H1 (cell line): ENCODE measurements around the gene KLK12. TPM values are rescaled to one million over a fixed set of nuclear protein-coding genes. Genes with fewer than 3 reads are reported as not detected.

Experiments used
- CTCF ChIA-PET: fragments of 300-600 bp; sonication (Branson Sonifier 250); formaldehyde crosslinking; loops from one replicate; lab custom pipeline; 2021; ENCODE audit not compliant: partially characterized antibody; lab: Charles Lee
- POLR2A ChIA-PET: fragments of 300-600 bp; sonication (Branson Sonifier 250); formaldehyde crosslinking; loops from one replicate; lab custom pipeline; 2021; ENCODE audit warnings: inconsistent platforms; ENCODE audit not compliant: partially characterized antibody; lab: Charles Lee
- DNase-seq, 2 experiments: peaks; one replicate each; pipeline versions ENCODE4 v3.0.0 to v3.0.0-alpha.2; 2010 to 2022; ENCODE audit warnings: low spot score in 2 of 2, low read depth in 1 of 2, mixed read lengths in 1 of 2
- FAIRE-seq: peaks from 2 replicates; lab custom pipeline; 2011; peaks lifted over from hg19 to GRCh38; lab: Jason Lieb, UNC
- H2AFZ ChIP-seq: 2 replicates; pipeline ENCODE4 v1.8.1; 2012; ENCODE audit warnings: low read length, inconsistent platforms
- H2AK5ac ChIP-seq: 2 replicates; pipeline ENCODE4 v1.6.1; 2013; ENCODE audit warnings: low read depth, low read length
- H2BK120ac ChIP-seq: replicated peaks from 2 replicates; pipeline ENCODE3; 2013; ENCODE audit warnings: low read depth, low read length, inconsistent platforms
- H2BK12ac ChIP-seq: 2 replicates; pipeline ENCODE4 v1.6.1; 2013; ENCODE audit warnings: low read depth, low read length
- H2BK15ac ChIP-seq: 2 replicates; pipeline ENCODE4 v1.6.1; 2013; ENCODE audit warnings: low read length
- H2BK20ac ChIP-seq: 2 replicates; pipeline ENCODE4 v1.6.1; 2013; ENCODE audit warnings: low read length
- H2BK5ac ChIP-seq: 2 replicates; pipeline ENCODE4 v1.6.1; 2013; ENCODE audit warnings: low read depth, low read length
- H3K14ac ChIP-seq: 2 replicates; pipeline ENCODE4 v1.6.1; 2013; ENCODE audit warnings: inconsistent platforms; ENCODE audit not compliant: insufficient read length
- H3K18ac ChIP-seq: 2 replicates; pipeline ENCODE4 v1.6.1; 2013; ENCODE audit warnings: low read length; ENCODE audit errors: extremely low read depth
- H3K23ac ChIP-seq: 2 replicates; pipeline ENCODE4 v1.6.1; 2013; ENCODE audit warnings: inconsistent platforms; ENCODE audit not compliant: insufficient read length
- H3K23me2 ChIP-seq: 2 replicates; pipeline ENCODE4 v1.6.1; 2013; ENCODE audit warnings: low read depth, low read length
- H3K27ac ChIP-seq: 2 replicates; pipeline ENCODE4 v1.6.1; 2011; ENCODE audit warnings: low read depth, low read length, inconsistent platforms
- H3K27me3 ChIP-seq, 4 experiments: replicated peaks in 1 of 4; 1 replicate in 1 of 4; 2 replicates in 3 of 4; pipeline versions ENCODE4 v1.6.1 to v1.8.1; 2011 to 2013; ENCODE audit warnings: low read length in 3 of 4, mild to moderate bottlenecking in 3 of 4, inconsistent platforms in 2 of 4, mixed read lengths in 2 of 4, moderate library complexity in 1 of 4; ENCODE audit not compliant: control insufficient read depth in 3 of 4, insufficient read depth in 3 of 4; ENCODE audit errors: extremely low read depth in 1 of 4
- H3K36me3 ChIP-seq, 4 experiments: 2 replicates each; pipeline versions ENCODE4 v1.6.1 to v1.8.1; 2011 to 2013; ENCODE audit warnings: mild to moderate bottlenecking in 4 of 4, low read length in 3 of 4, moderate library complexity in 2 of 4, control low read depth in 1 of 4, inconsistent platforms in 1 of 4; ENCODE audit not compliant: insufficient read depth in 4 of 4, control insufficient read depth in 2 of 4
- H3K4ac ChIP-seq: replicated peaks from 2 replicates; pipeline ENCODE3; 2013; ENCODE audit warnings: low read length, low read depth, mixed read lengths, inconsistent platforms; ENCODE audit not compliant: insufficient read length
- H3K4me1 ChIP-seq, 4 experiments: replicated peaks in 1 of 4; 1 replicate in 1 of 4; 2 replicates in 3 of 4; pipeline versions ENCODE4 v1.6.1 to v1.8.1; 2011 to 2013; ENCODE audit warnings: low read length in 3 of 4, inconsistent platforms in 2 of 4, mixed read lengths in 1 of 4; ENCODE audit not compliant: insufficient read depth in 4 of 4, control insufficient read depth in 3 of 4
- H3K4me2 ChIP-seq, 2 experiments: 2 replicates each; pipeline versions ENCODE4 v1.6.1 to v1.8.1; 2011 to 2013; ENCODE audit warnings: low read depth in 2 of 2, low read length in 2 of 2, control low read depth in 1 of 2, inconsistent platforms in 1 of 2, mild to moderate bottlenecking in 1 of 2; ENCODE audit not compliant: insufficient read depth in 1 of 2
- H3K4me3 ChIP-seq, 4 experiments: fragments of 200-600, 300-600 bp in 1 of 4; sonication (generic), shearing (Covaris generic), sonication (Bioruptor Twin) in 1 of 4; 2 replicates each; pipeline versions ENCODE4 v1.5.1 to v1.8.1; 2011 to 2016; ENCODE audit warnings: low read length in 4 of 4, low read depth in 3 of 4, control low read depth in 2 of 4, inconsistent platforms in 2 of 4, mild to moderate bottlenecking in 2 of 4, mixed read lengths in 1 of 4, moderate library complexity in 1 of 4; ENCODE audit not compliant: insufficient read depth in 2 of 4; ENCODE audit errors: extremely low read depth in 1 of 4
- H3K56ac ChIP-seq: replicated peaks from 2 replicates; pipeline ENCODE3; 2013; ENCODE audit warnings: low read depth, mild to moderate bottlenecking, mixed read lengths, low read length, inconsistent platforms; ENCODE audit not compliant: insufficient read length
- H3K79me1 ChIP-seq: 2 replicates; pipeline ENCODE4 v1.6.1; 2013; ENCODE audit warnings: low read depth, low read length, control low read depth
- H3K79me2 ChIP-seq, 2 experiments: 2 replicates each; pipeline versions ENCODE4 v1.6.1 to v1.8.1; 2012 to 2013; ENCODE audit warnings: low read length in 2 of 2, mild to moderate bottlenecking in 2 of 2, inconsistent platforms in 1 of 2; ENCODE audit not compliant: insufficient read depth in 2 of 2, control insufficient read depth in 1 of 2
- H3K9ac ChIP-seq, 4 experiments: replicated peaks in 1 of 4; 1 replicate in 1 of 4; 2 replicates in 3 of 4; pipeline versions ENCODE4 v1.6.1 to v1.8.1; 2011 to 2013; ENCODE audit warnings: low read depth in 3 of 4, low read length in 3 of 4, control low read depth in 2 of 4, mild to moderate bottlenecking in 2 of 4, moderate library complexity in 2 of 4, inconsistent platforms in 1 of 4; ENCODE audit errors: extremely low read depth in 1 of 4
- H3K9me3 ChIP-seq, 2 experiments: 2 replicates each; pipeline versions ENCODE4 v1.6.1 to v1.8.1; 2012 to 2013; ENCODE audit warnings: mild to moderate bottlenecking in 2 of 2, moderate library complexity in 2 of 2, control low read depth in 1 of 2, inconsistent platforms in 1 of 2, low read depth in 1 of 2, low read length in 1 of 2, mixed read lengths in 1 of 2; ENCODE audit not compliant: insufficient read depth in 2 of 2
- H4K20me1 ChIP-seq, 2 experiments: replicated peaks in 1 of 2; 2 replicates each; pipeline versions ENCODE3 to v1.8.1; 2011 to 2013; ENCODE audit warnings: inconsistent platforms in 2 of 2, low read length in 2 of 2, mild to moderate bottlenecking in 1 of 2; ENCODE audit not compliant: insufficient read depth in 2 of 2, control insufficient read depth in 1 of 2
- H4K5ac ChIP-seq: 2 replicates; pipeline ENCODE4 v1.6.1; 2013; ENCODE audit warnings: low read length, low read depth, mixed read lengths, inconsistent platforms; ENCODE audit not compliant: insufficient read length
- H4K8ac ChIP-seq: 2 replicates; pipeline ENCODE4 v1.8.0; 2013; ENCODE audit warnings: mild to moderate bottlenecking, moderate library complexity, low read length, inconsistent platforms; ENCODE audit not compliant: insufficient read depth; ENCODE audit errors: extremely low read depth
- H4K91ac ChIP-seq: replicated peaks from 2 replicates; pipeline ENCODE3; 2013; ENCODE audit warnings: low read length, mixed read lengths, inconsistent platforms; ENCODE audit not compliant: insufficient read length
- CEBPB ChIP-seq: IDR thresholded peaks from 2 replicates; pipeline ENCODE4 v1.6.1; 2012; ENCODE audit warnings: low read depth, low read length
- CREB1 ChIP-seq: IDR thresholded peaks from 2 replicates; pipeline ENCODE4 v1.6.1; 2012; ENCODE audit warnings: inconsistent platforms
- EGR1 ChIP-seq: IDR thresholded peaks from 2 replicates; pipeline ENCODE4 v1.6.1; 2011; ENCODE audit warnings: low read depth, low read length, borderline replicate concordance
- EP300 ChIP-seq, 2 experiments: IDR thresholded peaks; 1 replicate in 1 of 2; 2 replicates in 1 of 2; pipeline ENCODE4 v1.6.1; 2011 to 2012; ENCODE audit warnings: low read depth in 2 of 2, low read length in 2 of 2, mild to moderate bottlenecking in 2 of 2, borderline replicate concordance in 1 of 2, inconsistent platforms in 1 of 2, moderate library complexity in 1 of 2
- EZH2 ChIP-seq: fragments of 200-600 bp; sonication (generic); IDR thresholded peaks from 2 replicates; pipeline ENCODE4 v1.7.1; 2012; ENCODE audit warnings: low read depth, mild to moderate bottlenecking, moderate library complexity, low read length, inconsistent platforms; ENCODE audit not compliant: severe bottlenecking
- POLR2A ChIP-seq, 2 experiments: IDR thresholded peaks; 1 replicate in 1 of 2; 2 replicates in 1 of 2; pipeline ENCODE4 v1.6.1; 2011; ENCODE audit warnings: low read depth in 2 of 2, low read length in 2 of 2, mild to moderate bottlenecking in 2 of 2; ENCODE audit errors: control extremely low read depth in 1 of 2
- RAD21 ChIP-seq, 2 experiments: IDR thresholded peaks in 1 of 2; conservative IDR thresholded peaks in 1 of 2; 2 replicates each; pipeline ENCODE4 v1.6.1; 2011; ENCODE audit warnings: low read depth in 2 of 2, low read length in 2 of 2, improper control_type of control experiment in 1 of 2, inconsistent platforms in 1 of 2, mild to moderate bottlenecking in 1 of 2, moderate library complexity in 1 of 2
- RNF2 ChIP-seq: fragments of 200-900, 300-1000 bp; sonication (generic); IDR thresholded peaks from 2 replicates; pipeline ENCODE4 v1.7.1; 2016; ENCODE audit warnings: borderline replicate concordance, low read depth, mild to moderate bottlenecking, antibody characterized with exemption, low read length; ENCODE audit not compliant: poor library complexity, severe bottlenecking; ENCODE audit errors: missing control alignments
- SAP30 ChIP-seq: fragments of 300-600 bp; sonication (generic); IDR thresholded peaks from 2 replicates; pipeline ENCODE4 v1.7.1; 2012; ENCODE audit warnings: low read length, moderate library complexity, mild to moderate bottlenecking, inconsistent platforms; ENCODE audit not compliant: insufficient read depth, insufficient replicate concordance
- SP1 ChIP-seq: IDR thresholded peaks from 2 replicates; pipeline ENCODE4 v1.6.1; 2011; ENCODE audit warnings: low read depth, low read length
- SP4 ChIP-seq: IDR thresholded peaks from 2 replicates; pipeline ENCODE4 v1.6.1; 2012; ENCODE audit warnings: low read length, inconsistent platforms
- TCF12 ChIP-seq: IDR thresholded peaks from 2 replicates; pipeline ENCODE4 v1.6.1; 2011; ENCODE audit warnings: low read depth, mild to moderate bottlenecking, low read length
- TEAD4 ChIP-seq: IDR thresholded peaks from 2 replicates; pipeline ENCODE4 v1.6.1; 2012; ENCODE audit warnings: low read depth, low read length, inconsistent platforms, mixed read lengths
- WGBS, 2 experiments: shearing (Covaris generic) in 1 of 2; methylation state at CpG; one replicate each; pipeline versions ENCODE4 v1.1.6 to v1.1.7; 2013 to 2015; ENCODE audit warnings: low lambda C conversion rate in 2 of 2, mixed read lengths in 2 of 2, inconsistent platforms in 1 of 2, low coverage in 1 of 2, missing lambda C conversion rate in 1 of 2; ENCODE audit not compliant: insufficient replicate concordance in 2 of 2, insufficient coverage in 1 of 2, insufficient read length in 1 of 2; ENCODE audit errors: extremely low coverage in 1 of 2, missing lambda C conversion rate in 1 of 2; 5-methylcytosine and 5-hydroxymethylcytosine counted together
- polyA plus RNA-seq, 7 experiments: library from polyadenylated mRNA; depleted of rRNA in 3 of 7; stranded (reverse) in 5 of 7; unstranded in 2 of 7; fragments of >200 nt in 5 of 7; fragments of 200-250 nt in 2 of 7; gene quantifications; 1 replicate in 5 of 7; 2 replicates in 1 of 7; 4 replicates in 1 of 7; pipeline versions ENCODE4 v1.2.1 to v1.2.3, GENCODE V29; 2011 to 2013; ENCODE audit warnings: missing spikeins in 2 of 7, mixed read lengths in 2 of 7
- total RNA-seq: library from RNA; stranded (reverse); fragmentation: NEBNext Ultra II Directional; extraction: Animal tissue kit (Norgen Biotek cat#: 25700); gene quantifications from 2 replicates; pipeline ENCODE4 v1.2.1, GENCODE V29; 2021

Gene KLK12
- total and polyA plus RNA-seq, 2 of the 8 experiments (the other 6 are each of a cell fraction or from before 2014, with no cell fraction given), result 0.24 TPM; not detected in 1

- Histone ChIP-seq H4K8ac (no peak overlapping the region), H3K23ac (no peak overlapping the region), H3K9ac (no peak overlapping the region), H2BK12ac (peak overlapping the region; percentile 78; the same call in 1 of the 2 replicates), H3K4me1 (peaks cover 0 to 20% (median 6%) of the 10 kb centered on the region in 4 experiments; a peak in 6 of 7 replicates), H4K20me1 (no peaks in the 10 kb centered on the region), H3K36me3 (no peaks in the 10 kb centered on the region), H3K4ac (no peak overlapping the region), H2AK5ac (no peak overlapping the region), H3K9me3 (no peaks in the 10 kb centered on the region), H4K5ac (no peak overlapping the region), H3K27ac (no peak overlapping the region), H3K4me2 (peak overlapping the region; percentile 26 to 71; a peak in 2 of 4 replicates), H4K91ac (peak overlapping the region; percentile 69), H3K18ac (0 out of 2 replicates have a peak overlapping the region, but pooled peaks have one; percentile 20), H2BK120ac (no peak overlapping the region), H3K4me3 (peak overlapping the region in 2 of 4 experiments; percentile 15 to 29; a peak in 2 of 8 replicates), H3K79me1 (no peaks in the 10 kb centered on the region), H2BK20ac (no peak overlapping the region), H3K23me2 (no peaks in the 10 kb centered on the region), H3K27me3 (no peaks in the 10 kb centered on the region; a peak in 1 of 7 replicates), H2BK15ac (peak overlapping the region; percentile 46; the same call in 1 of the 2 replicates), H2BK5ac (no peak overlapping the region), H3K14ac (no peak overlapping the region), H2AFZ (0 out of 2 replicates have a peak overlapping the region, but pooled peaks have one; percentile 67), H3K79me2 (no peaks in the 10 kb centered on the region), H3K56ac (no peak overlapping the region)
- CTCF ChIA-PET, result interaction anchor here (0.9 to 3.7 kb wide), 7 partner anchors 13 to 97 kb away, joined by 3 to 19 read pairs (median 4); no protein-coding TSS in a partner anchor
- WGBS, 2 experiments, result 87% methylated on average over 10 of the region's 10 CpGs; no CpG with 5 or more reads in 1 of the 2 experiments
- POLR2A ChIA-PET, result interaction anchor here (1.0 kb wide), 1 partner anchor 16 kb away, joined by 3 read pairs; no protein-coding TSS in a partner anchor
- FAIRE-seq (no peak), DNase-seq (no peak)
- TF ChIP-seq CEBPB (no peak), EGR1 (no peak), SP1 (no peak), POLR2A (IDR thresholded peaks at IDR 0.05; ENCODE audit: control extremely low read depth in 1 of 2, low read depth in 2 of 2, low read length in 2 of 2) (no peak), SAP30 (no peak), RNF2 (no peak), CREB1 (no peak), TEAD4 (no peak), EP300 (IDR thresholded peaks at IDR 0.05; ENCODE audit: borderline replicate concordance in 1 of 2, low read depth in 2 of 2, low read length in 2 of 2) (no peak), TCF12 (no peak), SP4 (no peak), RAD21 (IDR thresholded peaks at IDR 0.05 in 1 of 2, conservative IDR thresholded peaks at IDR 0.05 in 1 of 2; ENCODE audit: low read depth in 2 of 2, low read length in 2 of 2) (no peak), EZH2 (no peak)
Measured at GRCh38 chr19:51000426-51000825, 34.4 kb downstream of the KLK12 start.
